A673 (cell line): ENCODE data around the gene CAPZB. TPM values are rescaled to one million over a fixed set of nuclear protein-coding genes. Genes with fewer than 3 reads are reported as not detected.

ENCODE experiments used
- BruUV-seq: library from RNA; stranded (reverse); fragments of 400-500 nt; replicated peaks from 2 replicates; lab custom pipeline; 2021; lab: Mats Ljungman, UMichigan
- CTCF ChIA-PET: fragments of 300-600 bp; sonication (Branson Sonifier 250); formaldehyde crosslinking; loops from one replicate; lab custom pipeline; 2022; ENCODE audit warnings: antibody characterized with exemption; lab: Charles Lee
- POLR2A ChIA-PET: fragments of 300-600 bp; sonication (Branson Sonifier 250); formaldehyde crosslinking; loops from one replicate; lab custom pipeline; 2022; ENCODE audit warnings: antibody characterized with exemption; ENCODE audit not compliant: low non-redundant PET; lab: Charles Lee
- DNase-seq: peaks from one replicate; pipeline ENCODE4 v3.0.0-alpha.2; 2015; ENCODE audit warnings: low spot score
- H3K27ac ChIP-seq: fragments of 200-600 bp; sonication (generic); 2 replicates; pipeline ENCODE4 v1.5.1; 2016; ENCODE audit warnings: mixed run types, low read depth, mild to moderate bottlenecking, mixed read lengths, antibody characterized with exemption, low read length; ENCODE audit not compliant: poor library complexity, severe bottlenecking
- H3K27me3 ChIP-seq: fragments of 200-600 bp; sonication (generic); replicated peaks from 2 replicates; pipeline ENCODE4 v1.6.1; 2017; ENCODE audit warnings: mixed run types, low read depth, mild to moderate bottlenecking, mixed read lengths, antibody characterized with exemption, low read length; ENCODE audit not compliant: insufficient read depth, poor library complexity
- H3K36me3 ChIP-seq: fragments of 200-600 bp; sonication (generic); 2 replicates; pipeline ENCODE4 v1.6.1; 2016; ENCODE audit warnings: mixed run types, mild to moderate bottlenecking, mixed read lengths, antibody characterized with exemption, low read length; ENCODE audit not compliant: insufficient read depth, poor library complexity, severe bottlenecking
- H3K4me1 ChIP-seq: fragments of 200-600 bp; sonication (generic); 2 replicates; pipeline ENCODE4 v1.6.1; 2017; ENCODE audit warnings: mixed run types, mild to moderate bottlenecking, mixed read lengths, antibody characterized with exemption, low read length; ENCODE audit not compliant: insufficient read depth, poor library complexity, severe bottlenecking
- H3K4me3 ChIP-seq: fragments of 200-600 bp; sonication (generic); 2 replicates; pipeline ENCODE4 v1.5.1; 2016; ENCODE audit warnings: low read depth, mixed run types, mild to moderate bottlenecking, mixed read lengths, low read length; ENCODE audit not compliant: poor library complexity, severe bottlenecking
- H3K9me3 ChIP-seq: fragments of 200-600 bp; sonication (generic); 2 replicates; pipeline ENCODE4 v1.6.1; 2016; ENCODE audit warnings: mixed run types, low read depth, mild to moderate bottlenecking, mixed read lengths, antibody characterized with exemption, low read length; ENCODE audit not compliant: poor library complexity, severe bottlenecking
- EZH2 ChIP-seq: fragments of 200-600 bp; sonication (generic); IDR thresholded peaks from 2 replicates; pipeline ENCODE4 v1.6.1; 2017; ENCODE audit warnings: borderline replicate concordance, low read depth, mild to moderate bottlenecking, mixed read lengths, antibody characterized with exemption, low read length; ENCODE audit not compliant: poor library complexity, severe bottlenecking
- intact Hi-C: fragments of 100-400 bp; cut with micrococcal nuclease; formaldehyde crosslinking; loops from one replicate; pipeline ENCODE4 v1.10.0; 2022; ENCODE audit not compliant: unreplicated experiment
- total RNA-seq: library from RNA; stranded (reverse); gene quantifications from 2 replicates; pipeline ENCODE4 v1.2.3, GENCODE V29; 2021
- TF ChIP-seq, protein P1 (sequence below): fragments of 300-800, 200-600 bp; sonication (generic); conservative IDR thresholded peaks from 2 replicates; pipeline ENCODE4 v1.5.1; 2017; ENCODE audit warnings: low read depth, mild to moderate bottlenecking, antibody characterized with exemption, low read length, moderate library complexity, mixed read lengths

Gene CAPZB
- total RNA-seq, 1 experiment from 2014 or later = 214 TPM

DNA sequence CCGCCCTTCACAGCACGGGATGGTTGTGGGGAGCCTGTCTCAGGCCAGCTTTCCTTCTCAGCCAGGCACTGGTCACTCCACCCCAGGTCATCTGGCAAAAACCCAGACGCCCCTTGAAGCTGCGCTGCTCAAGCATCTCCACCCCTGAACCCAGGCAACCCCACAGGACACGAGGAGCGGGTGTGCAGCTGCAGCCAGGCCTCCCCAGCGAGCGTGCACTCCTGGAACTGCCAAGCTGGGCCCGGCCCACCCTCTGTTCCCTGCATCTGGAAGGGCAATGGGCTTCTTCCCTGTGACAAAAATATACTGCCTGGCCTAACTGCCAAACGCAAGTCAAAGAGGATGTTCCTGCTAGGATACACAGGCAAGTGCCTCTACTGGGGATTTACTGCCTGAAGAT, 133.5 kb downstream of the CAPZB start:
- BruUV-seq = no TSS peak
- ChIA-PET CTCF (no interaction called here), POLR2A (no interaction called here)
- Histone ChIP-seq H3K4me1 (no peaks in the 10 kb centered on the region), H3K4me3 (no peak overlapping the region), H3K36me3 (peaks cover 18% of the 10 kb centered on the region), H3K9me3 (no peaks in the 10 kb centered on the region), H3K27ac (no peak overlapping the region), H3K27me3 (no peaks in the 10 kb centered on the region)
- intact Hi-C loops = no loop called here
- no peak for TF ChIP-seq EZH2
- TF ChIP-seq, protein P1, sequence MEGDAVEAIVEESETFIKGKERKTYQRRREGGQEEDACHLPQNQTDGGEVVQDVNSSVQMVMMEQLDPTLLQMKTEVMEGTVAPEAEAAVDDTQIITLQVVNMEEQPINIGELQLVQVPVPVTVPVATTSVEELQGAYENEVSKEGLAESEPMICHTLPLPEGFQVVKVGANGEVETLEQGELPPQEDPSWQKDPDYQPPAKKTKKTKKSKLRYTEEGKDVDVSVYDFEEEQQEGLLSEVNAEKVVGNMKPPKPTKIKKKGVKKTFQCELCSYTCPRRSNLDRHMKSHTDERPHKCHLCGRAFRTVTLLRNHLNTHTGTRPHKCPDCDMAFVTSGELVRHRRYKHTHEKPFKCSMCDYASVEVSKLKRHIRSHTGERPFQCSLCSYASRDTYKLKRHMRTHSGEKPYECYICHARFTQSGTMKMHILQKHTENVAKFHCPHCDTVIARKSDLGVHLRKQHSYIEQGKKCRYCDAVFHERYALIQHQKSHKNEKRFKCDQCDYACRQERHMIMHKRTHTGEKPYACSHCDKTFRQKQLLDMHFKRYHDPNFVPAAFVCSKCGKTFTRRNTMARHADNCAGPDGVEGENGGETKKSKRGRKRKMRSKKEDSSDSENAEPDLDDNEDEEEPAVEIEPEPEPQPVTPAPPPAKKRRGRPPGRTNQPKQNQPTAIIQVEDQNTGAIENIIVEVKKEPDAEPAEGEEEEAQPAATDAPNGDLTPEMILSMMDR = no peak
- DNase-seq = no peak

DNA sequence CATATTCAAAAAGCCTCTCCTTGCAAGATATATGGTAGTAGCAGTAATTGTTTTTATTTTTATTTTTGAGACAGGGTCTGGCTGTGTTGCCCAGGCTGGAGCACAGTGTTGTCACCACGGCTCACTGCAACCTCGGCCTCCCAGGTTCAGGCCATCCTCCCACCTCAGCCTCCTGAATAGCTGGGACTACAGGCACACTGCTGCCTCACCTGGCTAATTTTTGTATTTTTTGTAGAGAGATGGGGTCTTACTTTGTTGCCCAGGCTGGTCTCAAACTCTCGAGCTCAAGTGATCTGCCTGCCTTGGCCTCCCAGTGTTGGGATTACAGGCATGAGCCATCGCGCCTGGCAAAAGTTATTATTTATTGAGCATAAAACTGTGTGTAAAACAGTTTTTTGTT, 134.8 kb downstream of the CAPZB start:
- Histone ChIP-seq H3K27me3 (no peaks in the 10 kb centered on the region), H3K4me3 (no peak overlapping the region), H3K9me3 (no peaks in the 10 kb centered on the region), H3K27ac (no peak overlapping the region), H3K4me1 (no peaks in the 10 kb centered on the region), H3K36me3 (peaks cover 8% of the 10 kb centered on the region)
- no peak for DNase-seq
- intact Hi-C loops = no loop called here
- BruUV-seq = no TSS peak
- CTCF ChIA-PET = no interaction called here
- POLR2A ChIA-PET = interaction anchor here (0.6 kb wide), 1 partner anchor 87 kb away, joined by 4 read pairs; no protein-coding TSS in a partner anchor
- TF ChIP-seq EZH2 = no peak
- TF ChIP-seq, protein P1 = no peak

DNA sequence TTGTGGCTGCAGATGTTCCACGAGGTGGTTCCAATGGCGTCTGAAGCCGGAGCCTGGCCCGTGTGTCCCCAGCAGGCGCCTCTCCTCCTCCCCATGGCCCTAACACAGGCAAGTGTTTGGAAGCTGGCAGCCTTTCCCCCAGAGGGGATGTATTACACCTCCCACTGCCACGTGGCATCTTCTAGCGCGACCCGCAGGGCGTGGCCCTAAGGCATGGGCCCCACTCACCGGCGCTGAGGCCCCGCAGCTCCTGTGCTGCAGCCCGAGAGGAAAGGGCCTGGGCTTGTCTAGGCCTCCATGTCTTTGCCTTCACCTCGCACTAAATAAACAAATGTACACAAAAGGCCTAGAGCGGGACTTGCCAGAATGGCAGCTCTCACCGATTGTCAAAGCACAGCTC, 135.3 kb downstream of the CAPZB start:
- ChIA-PET CTCF (no interaction called here), POLR2A (no interaction called here)
- Histone ChIP-seq H3K9me3 (no peaks in the 10 kb centered on the region), H3K4me3 (no peak overlapping the region), H3K27me3 (no peaks in the 10 kb centered on the region), H3K36me3 (peaks cover 7% of the 10 kb centered on the region), H3K27ac (no peak overlapping the region), H3K4me1 (no peaks in the 10 kb centered on the region)
- intact Hi-C loops = no loop called here
- TF ChIP-seq, protein P1 = no peak
- no peak for TF ChIP-seq EZH2
- BruUV-seq = no TSS peak
- DNase-seq = no peak
